Pulmonary artery endothelial cell (primary cell): ENCODE data around the gene RPL9. TPM values are rescaled to one million over a fixed set of nuclear protein-coding genes. Genes with fewer than 3 reads are reported as not detected.
"Not testable (repeated sequence)": the region's sequence is repeated elsewhere in the genome, so short reads cannot be mapped to it uniquely, and the experiment has no call there.

Experiments used
- DNase-seq: peaks from one replicate; pipeline ENCODE4 v3.0.0-alpha.2; 2011; ENCODE audit warnings: low read depth, low spot score
- total RNA-seq: library from RNA; depleted of rRNA; stranded (reverse); fragments of >200 nt; gene quantifications from 2 replicates; pipeline ENCODE4 v1.2.3, GENCODE V29; 2014

The RPL9 gene
- total RNA-seq, result 1,613 and 2,626 TPM in 2 replicates

DNA sequence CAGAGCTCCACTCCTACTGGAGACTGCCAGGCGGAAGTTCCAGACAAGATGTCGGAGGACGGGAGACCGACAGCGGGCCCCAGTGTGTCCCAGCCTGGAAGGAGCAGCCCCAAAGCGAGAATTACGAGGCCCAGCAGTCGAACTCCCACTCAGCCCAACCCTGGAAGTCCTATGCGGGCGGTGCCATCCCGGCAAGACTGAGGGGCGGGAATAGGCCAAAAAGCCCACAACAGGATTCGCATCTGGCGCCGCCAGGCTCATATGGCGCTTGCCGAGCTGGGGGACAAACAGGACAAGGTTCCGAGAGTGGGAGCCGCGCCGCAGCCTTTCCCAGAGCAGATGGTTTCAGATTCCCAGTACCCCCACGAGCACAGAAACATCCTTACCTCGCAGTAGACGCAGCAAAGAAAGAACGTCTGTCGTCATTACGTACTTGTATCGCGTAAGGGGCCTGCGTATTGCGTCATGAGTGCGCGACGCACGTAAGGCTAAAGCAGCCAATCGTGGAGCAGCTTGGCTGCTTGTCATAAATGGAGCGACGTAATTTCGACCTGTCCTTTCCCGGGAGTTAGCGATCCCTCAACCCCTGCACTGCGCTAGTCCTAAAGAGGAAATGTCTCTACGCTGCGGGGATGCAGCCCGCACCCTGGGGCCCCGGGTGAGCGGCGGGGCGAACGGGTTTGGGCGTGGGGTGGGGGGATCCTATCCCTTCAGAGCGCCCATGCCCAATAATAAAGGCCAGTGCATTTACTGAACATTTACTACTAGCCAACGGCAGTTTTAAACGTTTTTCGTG, at the start of gene RPL9, which contains the start of gene LIAS:
Gene RPL9, minus strand, starts transcription at position 418 of the 796 bp plus-strand sequence. CDS start 483 bp downstream, outside the sequence.
Gene LIAS, plus strand, starts transcription at position 552 of the 796 bp plus-strand sequence. Its CDS starts 62 bp downstream, at position 614.
- peak; percentile 98 for DNase-seq

DNA sequence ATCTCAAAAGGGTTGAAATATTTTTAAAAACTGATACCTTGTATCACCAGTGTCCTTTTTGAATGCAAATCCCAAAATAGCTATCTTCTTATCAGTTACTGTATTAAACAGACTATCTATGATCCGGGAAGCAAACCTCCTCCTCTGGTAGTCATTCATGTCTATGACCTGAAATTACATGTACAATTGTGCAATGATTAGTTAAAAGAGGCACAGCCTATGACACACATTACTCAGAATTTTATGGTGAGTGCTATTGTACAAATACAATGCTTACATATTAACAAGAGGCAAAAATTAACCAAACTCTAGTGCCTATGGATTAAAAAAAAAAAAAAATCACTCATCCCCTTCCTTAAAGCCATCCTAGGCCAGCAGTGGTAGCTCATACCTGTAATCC, 46.9 kb upstream of the RPL9 start:
- DNase-seq, result no peak

DNA sequence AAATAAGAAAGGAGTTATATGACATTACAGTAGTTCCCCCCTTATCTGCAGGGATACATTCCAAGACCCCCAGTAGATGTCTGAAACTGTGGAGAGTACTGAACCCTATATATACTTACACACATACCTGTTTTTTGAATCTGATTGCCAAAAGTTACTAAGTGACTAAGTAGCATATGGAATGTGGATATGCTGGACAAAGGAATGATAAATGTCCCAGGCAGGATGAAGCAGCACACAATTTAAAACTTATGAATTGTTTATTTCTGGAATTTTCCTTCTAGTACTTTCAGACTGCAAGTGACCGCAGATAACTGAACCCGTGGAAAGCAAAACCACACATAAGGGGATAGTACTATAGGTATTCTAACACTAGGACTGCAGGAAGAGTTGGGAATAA, 45.8 kb upstream of the RPL9 start:
- DNase-seq, result no peak

GRCh38 chr4:39502664-39503035, 43.9 kb upstream of the RPL9 start:
- DNase-seq, result not testable (repeated sequence)

DNA sequence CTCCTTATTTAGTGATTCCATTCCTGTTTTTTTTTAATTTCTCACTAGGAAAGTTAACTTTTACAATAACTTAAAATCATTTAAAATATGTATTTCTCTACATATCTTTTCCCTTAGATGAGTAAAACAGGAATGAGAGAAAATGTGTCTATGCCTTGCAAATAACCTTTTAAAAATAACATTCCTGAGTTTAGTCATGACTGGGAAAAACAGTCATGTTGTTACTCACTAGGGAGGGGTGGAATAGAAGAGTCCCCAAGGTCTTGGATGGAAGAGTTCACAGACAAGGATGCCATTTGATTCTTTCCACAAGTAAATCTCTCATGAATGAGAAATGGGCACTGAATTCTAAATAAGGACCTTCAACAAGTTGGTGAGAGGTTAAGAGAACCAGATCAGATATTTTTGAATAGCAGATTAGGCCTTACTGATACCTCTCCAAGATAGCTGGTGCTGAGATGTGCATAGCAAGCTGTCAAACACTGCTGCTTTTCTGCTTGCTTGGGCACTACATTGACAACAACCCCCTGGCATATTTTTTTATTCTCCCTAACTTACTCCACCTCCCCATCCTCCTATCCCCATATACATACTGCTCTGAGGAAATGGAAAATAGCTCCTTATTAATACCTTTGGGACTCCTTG, 43.4 kb upstream of the RPL9 start:
- no peak for DNase-seq

DNA sequence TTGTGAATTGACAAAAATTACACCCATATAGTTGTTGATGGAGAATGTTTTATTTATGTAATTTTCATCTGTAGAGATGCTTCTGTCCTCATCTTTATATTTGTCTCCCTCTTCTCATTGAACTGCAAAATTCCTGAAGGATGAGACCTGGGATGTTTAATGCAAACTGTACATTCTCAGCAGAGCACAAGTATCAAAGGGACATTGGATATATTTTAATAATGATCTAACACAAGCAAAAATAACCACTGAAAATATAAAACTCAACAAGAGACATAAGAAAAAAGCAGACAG, 40.0 kb upstream of the RPL9 start:
- DNase-seq, result no peak

- DNase-seq, result no peak
Observed at GRCh38 chr4:39497909-39498726, 39.4 kb upstream of the RPL9 start.

- no peak for DNase-seq
Observed at GRCh38 chr4:39495446-39496213, 36.9 kb upstream of the RPL9 start.

GRCh38 chr4:39494354-39494753, 35.6 kb upstream of the RPL9 start:
- no peak for DNase-seq

- no peak for DNase-seq
Observed at GRCh38 chr4:39490322-39490721, 31.6 kb upstream of the RPL9 start.

DNA sequence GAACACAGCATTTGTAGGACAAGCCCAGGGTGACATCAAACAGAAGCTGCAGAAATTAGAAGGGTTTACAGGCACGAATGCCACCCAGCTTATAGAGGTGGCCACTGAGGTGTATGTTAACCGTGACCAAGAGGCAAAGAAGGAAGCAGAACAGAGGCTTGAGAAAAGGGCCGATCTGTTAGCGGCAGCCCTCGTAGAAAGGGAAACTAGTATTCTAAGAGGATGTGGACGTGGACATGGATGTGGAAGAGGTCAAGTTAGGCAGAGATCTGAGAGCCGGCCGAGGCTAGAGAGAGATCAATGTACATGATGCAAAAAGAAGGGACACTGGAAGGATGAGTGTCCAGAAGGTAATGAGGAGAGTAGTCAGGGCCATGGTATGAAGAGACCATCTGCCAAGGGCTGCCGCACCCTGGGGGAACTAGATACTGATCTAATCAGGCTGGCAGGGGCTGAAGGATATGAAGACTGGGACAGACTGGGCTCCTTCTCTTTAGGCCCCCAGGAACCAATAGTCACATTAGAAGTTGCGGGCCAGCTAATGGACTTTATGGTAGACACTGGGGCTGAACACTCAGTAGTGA, 27.6 kb upstream of the RPL9 start:
- DNase-seq, result no peak

- no peak for DNase-seq
Observed at GRCh38 chr4:39484582-39485272, 26.0 kb upstream of the RPL9 start.

DNA sequence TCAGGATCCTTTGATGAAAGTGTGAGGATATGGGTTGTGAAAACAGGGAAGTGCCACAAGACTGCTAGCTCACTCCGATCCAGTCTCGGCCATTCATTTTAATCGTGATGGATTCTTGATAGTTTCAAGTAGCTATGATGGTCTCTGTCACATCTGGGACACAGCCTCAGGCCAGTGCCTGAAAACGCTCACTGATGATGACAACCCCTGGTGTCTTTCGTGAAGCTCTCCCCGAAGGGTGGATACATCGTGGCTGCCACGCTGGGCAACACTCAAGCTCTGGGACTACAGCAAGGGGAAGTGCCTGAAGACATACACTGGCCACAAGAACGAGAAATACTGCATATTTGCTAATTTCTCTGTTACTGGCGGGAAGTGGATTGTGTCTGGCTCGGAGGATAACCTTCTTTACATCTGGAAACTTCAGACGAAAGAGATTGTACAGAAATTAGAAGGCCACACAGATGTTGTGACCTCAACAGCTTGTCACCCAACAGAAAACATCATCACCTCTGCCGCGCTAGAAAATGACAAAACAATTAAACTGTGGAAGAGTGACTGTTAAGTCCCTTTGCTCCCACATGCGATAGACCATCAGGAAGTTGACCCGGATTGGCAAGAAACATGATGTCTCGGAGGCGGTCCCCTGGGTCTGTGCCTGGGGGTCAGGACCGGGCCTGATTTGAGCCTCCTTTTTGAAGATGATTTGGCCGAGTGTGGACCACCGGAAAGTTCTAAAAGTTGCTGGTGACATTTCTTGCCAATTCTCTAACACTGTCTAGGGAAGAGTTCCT, 22.4 kb upstream of the RPL9 start:
- no peak for DNase-seq

DNA sequence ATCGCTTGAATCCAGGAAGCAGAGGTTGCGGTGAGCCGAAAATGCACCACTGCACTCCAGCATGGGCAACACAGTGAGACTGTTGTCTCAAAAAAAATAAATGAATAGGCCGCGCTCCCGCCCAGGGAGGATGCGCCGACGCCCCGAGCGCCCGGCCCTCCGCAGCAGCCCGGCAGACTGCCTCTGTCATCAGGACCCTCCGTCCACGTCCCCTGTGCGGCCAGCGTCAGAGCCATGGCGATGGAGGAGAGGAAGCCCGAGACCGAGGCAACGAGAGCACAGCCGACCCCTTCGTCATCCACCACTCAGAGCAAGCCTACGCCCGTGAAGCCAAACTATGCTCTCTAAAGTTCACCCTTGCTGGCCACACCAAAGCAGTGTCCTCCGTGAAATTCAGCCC, 21.5 kb upstream of the RPL9 start:
- no peak for DNase-seq

- no peak for DNase-seq
Observed at GRCh38 chr4:39476187-39476895, 17.6 kb upstream of the RPL9 start.

- DNase-seq, result no peak
Observed at GRCh38 chr4:39472396-39472795, 13.7 kb upstream of the RPL9 start.

- DNase-seq, result no peak
Observed at GRCh38 chr4:39470402-39470801, 11.7 kb upstream of the RPL9 start.

DNA sequence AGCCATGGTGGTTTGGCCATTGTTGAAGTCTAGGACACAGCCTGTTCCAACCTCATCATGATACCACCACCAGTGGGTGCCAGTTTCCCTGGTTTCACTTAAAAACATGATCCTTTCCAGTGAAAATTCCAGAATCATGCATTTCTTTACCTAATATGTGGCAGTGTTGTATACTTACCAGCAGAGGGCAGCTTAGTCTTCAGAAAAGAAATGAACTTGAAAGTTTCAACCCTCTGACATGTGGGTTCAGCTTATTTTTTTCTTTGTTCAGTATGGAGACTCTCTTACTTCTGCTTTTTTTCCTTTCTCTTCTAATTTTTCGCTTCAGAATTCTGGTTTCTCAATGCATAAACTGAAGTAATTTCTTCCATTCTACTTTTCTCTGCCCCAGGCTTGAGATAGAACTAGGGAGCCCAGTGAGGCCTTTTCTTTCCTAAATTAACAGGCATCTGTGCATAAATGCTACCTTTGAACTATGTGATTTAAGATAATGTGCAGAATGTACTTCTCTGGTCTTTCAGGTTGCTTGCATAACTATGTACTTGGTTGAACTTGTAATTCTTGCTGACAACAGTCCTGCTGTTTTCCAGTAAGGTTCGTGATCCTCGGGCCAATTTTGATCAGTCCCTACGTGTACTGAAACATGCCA, 10.8 kb upstream of the RPL9 start:
- peak; percentile 75 for DNase-seq

- no peak for DNase-seq
Observed at GRCh38 chr4:39467464-39467863, 8.7 kb upstream of the RPL9 start.
